ENCODE results near the gene PDE4A.

GRCh38 chr19:10428996-10429381 is 8.7 kb downstream of the PDE4A start:
- TF ChIP-seq POLR2AphosphoS5 (IDR thresholded peaks at IDR 0.05; ENCODE audit: insufficient read depth, low read depth, low read length), result no peak
- TF ChIP-seq GATA2 (IDR thresholded peaks at IDR 0.05; ENCODE audit: insufficient read depth, insufficient read length, low read depth, low read length), result no peak
- no peak for TF ChIP-seq MAX (IDR thresholded peaks at IDR 0.05; ENCODE audit: insufficient read depth, insufficient read length)
- no peak for TF ChIP-seq CTCF (IDR thresholded peaks at IDR 0.05; ENCODE audit: extremely low read depth in 1 of 2, insufficient read depth in 1 of 2, low read depth in 1 of 2, low read length in 2 of 2)

All from endothelial cell of umbilical vein (primary cell).